CD4-positive, alpha-beta T cell treated with Interleukin-6 for 4 hours (primary cell): ENCODE measurements around the gene WDR19.
"Not testable (repeated sequence)": the region's sequence is repeated elsewhere in the genome, so short reads cannot be mapped to it uniquely, and the experiment has no call there.

Experiments used
- DNase-seq: peaks from one replicate; pipeline ENCODE4 v3.0.0-alpha.2; 2020; ENCODE audit warnings: mixed read lengths

WDR19 gene

DNA sequence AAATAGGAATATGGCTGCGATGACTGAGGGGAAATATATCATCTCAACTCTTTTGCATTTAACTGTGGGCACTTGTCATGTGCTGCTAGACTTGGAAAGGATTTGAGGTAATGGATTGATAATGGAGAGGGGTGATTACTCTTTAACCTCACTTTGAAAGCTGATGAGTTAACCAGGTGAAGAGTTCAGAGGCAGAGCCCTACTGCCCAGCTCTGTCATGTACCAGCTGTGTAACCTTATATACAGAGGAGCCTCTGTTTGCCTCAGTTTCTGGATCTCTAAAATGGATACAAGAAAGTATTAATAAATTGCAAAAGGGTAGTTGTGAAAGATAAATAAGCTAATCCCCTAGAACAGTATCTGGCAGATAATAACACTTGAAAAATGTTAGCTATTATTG, 51.5 kb downstream of the WDR19 start:
- no peak for DNase-seq

DNA sequence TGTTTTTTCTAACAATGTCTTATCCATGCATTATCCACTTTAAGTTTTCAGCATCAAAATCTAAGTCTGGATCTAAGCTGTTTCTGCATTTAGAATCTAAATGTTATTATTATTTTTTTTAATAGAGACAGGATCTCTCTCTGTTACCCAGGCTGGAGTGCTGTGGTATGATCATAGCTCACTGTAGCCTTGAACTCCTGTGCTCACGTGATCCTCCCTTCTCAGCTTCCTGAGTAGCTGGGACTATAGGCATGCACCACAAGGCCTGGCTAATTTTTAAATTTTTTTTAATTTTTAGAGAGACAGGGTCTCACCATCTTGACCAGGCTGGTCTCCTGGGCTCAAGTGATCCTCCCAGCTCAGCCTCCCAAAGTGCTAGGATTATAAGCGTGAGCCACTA, 52.7 kb downstream of the WDR19 start:
- no peak for DNase-seq

DNA sequence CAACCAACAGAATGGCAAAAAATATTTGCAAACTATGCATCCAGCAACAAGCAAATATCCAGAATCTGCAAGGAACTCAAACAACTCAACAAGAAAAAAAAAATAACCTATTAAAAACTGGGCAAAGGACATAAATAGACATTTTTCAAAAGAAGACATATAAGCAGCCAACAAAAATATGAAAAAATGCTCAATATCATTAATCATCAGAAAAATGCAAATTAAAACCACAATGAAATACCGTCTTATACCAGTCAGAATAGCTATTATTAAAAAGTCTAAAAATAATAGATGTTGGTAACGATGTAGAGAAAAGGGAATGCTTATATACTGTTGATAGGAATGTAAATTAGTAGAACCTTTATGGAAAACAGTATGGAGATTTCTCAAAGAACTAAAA, 53.4 kb downstream of the WDR19 start:
- no peak for DNase-seq

DNA sequence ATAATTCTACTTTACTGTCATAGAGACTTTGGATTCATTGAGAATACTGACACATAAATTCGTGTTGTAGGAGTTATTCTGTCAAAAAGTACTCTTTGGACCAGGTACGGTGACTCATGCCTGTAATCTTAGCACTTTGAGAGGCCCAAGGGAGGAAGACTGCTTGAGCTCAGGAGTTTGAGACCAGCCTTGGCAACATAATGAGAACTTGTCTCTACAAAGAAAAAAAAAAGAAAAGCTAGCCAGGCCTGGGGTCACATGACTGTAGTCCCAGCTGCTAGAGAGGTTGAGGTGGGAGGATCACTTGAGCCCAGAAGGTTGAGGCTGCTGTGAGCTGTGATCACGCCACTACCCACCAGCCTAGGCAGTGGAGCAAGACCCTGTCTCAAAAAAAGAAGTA, 54.9 kb downstream of the WDR19 start:
- no peak for DNase-seq

DNA sequence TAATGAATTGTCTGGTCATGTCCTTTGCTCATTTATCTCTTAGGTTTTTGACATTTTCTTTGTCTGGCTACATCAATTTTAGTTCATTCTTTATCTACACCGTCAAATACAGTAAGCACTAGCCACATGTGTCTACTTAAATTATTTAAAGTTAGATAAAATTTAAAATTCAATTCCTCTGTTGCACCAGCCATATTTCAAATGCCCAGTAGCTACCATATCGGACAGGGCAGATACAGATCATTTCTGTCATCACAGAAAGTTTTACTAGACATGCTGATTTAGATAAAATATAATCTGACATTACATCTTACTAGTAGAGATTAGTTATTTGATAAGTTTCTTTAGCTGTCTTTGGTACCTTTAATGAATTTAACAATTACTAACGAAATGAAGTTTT, 61.1 kb downstream of the WDR19 start:
- DNase-seq = no peak

DNA sequence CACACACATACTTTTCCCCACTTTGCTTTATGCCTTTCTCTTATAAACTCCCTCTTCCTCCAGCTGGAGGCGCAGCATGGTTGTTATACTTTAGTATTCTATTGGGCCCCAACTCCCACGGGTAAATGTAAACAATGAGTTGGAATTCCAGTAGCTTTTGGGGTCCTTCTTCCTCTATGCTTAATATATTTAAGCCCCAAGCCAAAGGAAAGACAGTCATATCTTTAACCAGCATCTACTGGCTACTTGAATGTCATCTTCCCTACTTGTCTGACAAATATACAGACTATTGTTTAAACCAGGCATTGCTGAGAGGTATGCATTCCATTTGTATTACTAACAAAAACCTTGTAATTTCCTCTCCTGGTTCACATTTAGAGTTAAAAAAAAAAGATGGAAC, 72.9 kb downstream of the WDR19 start:
- no peak for DNase-seq

DNA sequence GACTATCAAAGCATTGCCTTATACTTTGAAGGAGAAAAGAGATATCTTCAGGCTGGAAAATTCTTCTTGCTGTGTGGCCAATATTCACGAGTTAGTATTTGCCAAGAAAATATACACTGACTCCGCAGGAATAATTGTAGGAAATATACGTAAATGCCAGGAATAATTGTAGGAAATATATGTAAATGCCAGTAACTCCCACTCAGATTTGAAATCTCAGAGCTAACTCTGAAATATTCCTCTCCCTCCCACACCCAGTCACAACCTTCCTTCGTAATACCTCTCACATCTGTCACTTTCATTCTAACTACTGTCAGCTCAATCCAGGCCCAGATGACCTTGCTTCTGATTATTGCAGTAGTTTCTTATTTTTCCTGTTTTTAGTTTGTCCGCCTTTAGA, 73.5 kb downstream of the WDR19 start:
- no peak for DNase-seq

DNA sequence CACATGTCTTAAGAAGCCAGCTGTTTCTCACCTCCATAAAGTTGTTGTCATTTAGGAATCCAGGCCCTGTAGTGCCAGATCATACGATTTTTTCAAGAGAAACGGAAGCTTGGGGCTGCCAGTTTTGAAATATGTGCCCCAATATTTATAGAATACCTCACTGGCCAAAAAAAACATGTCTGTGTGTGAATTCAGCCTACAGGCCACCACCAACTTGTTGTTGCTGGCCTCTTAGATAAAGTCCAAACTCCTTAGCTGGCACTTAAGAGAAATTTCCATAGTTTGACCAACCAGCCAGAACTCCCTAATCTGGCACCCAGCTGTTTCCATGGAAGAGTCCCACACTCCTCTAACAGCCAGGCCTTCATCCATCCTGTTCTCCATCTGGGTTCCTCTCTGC, 74.1 kb downstream of the WDR19 start:
- no peak for DNase-seq

DNA sequence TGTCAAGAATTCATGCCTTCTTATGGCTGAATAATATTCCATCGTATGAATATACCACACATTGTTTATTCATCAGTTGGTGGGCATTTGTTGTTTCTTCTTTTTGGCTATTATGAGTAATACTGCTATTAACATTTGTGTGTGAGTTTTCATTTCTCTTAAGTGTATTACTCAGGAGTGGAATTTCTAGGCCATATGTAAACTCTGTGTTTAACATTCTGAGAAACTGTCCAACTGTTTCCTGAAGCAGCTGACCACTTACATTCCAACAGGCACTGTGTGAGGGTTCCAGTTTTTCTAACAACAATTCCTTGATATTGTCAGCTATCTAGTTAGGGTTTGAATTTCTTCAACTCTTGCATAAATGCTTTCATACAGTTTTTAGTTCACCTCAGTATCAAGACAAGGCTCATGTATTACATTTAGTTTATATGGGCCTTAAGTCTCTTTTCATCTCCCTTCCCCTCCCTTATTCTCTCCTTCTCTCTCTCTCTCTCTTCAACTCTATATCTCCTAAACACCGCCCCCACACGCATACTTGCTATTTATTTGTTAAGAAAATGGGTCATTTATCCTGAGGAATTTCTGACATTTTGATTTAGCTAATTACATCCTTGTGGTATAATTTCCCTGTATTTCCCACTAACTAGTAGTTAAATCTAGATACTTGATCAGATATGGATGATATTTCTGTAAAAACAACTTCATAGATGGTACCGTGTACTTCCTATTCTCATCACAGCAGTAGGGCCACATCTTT, 77.4 kb downstream of the WDR19 start:
- no peak for DNase-seq

DNA sequence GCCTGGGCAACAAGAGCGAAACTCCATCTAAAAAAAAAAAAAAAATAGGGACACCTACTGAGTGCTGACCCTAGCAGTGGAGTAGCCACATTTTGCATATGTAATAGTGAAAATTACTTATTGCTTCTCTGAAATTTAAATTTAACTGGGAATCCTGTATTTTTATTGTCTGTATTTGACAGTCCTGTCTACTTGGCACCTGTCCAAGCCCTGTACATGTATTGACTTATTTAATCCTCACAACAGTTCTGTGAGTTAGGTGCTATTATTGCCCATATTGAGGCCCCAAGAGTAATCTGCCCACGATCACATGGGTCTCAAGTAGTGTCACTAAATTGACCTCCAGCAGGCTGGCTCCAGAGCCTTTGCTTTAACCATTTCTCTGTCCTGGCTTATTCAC, 81.6 kb downstream of the WDR19 start:
- no peak for DNase-seq

DNA sequence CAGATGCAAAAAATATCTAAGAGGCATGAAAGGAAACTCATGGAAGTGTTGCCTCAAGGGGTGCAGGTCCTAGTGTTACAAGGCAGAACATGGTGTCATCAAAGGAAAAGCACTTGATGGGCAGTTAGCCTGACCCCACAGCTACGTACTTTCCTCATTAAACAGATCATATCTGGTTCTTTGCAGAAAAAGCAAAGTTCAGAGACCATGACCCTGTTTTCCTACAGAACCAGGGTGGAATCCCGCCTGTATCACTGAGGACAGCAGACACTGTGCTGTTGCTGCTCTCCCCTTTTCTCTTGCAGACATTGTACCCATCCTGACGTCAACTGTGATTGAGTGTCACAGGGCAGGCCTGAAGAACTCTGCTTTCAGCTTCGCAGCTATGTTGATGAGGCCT, 92.2 kb downstream of the WDR19 start:
- no peak for DNase-seq

DNA sequence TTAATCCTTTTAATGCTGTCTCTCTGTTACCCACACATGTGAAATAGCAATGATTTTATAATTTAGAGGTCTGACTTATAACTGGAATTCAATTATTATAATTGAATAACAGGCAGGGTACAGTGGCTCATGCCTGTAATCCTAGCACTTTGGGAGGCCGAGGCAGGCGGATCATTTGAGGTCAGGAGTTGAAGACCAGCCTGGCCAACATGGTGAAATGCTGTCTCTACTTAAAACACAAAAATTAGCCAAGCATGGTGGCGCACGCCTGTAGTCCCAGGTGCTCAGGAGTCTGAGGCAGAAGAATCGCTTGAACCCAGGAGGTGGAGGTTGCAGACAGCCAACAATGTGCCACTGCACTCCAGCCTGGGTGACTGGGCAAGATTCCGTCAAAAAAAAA, 95.3 kb downstream of the WDR19 start:
- DNase-seq = not testable (repeated sequence)

DNA sequence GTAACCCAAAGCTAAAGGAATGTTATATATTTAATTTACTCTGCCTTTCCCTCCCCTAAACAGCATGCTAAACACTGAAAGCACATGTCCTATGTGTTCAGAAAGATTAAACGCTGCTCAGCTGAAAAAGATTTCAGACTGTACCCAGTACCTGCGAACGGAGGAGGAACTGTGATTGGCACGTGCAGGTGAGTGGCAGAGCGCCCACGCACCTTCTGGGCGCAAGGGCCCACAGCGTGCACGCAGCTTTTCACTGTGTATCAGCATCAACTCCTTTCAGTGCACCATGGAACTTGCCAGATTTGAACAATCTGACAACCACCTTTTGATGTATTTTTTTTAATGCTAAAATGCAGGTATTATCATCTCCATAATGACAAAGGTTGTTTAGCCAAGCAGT, 96.1 kb downstream of the WDR19 start:
- no peak for DNase-seq

DNA sequence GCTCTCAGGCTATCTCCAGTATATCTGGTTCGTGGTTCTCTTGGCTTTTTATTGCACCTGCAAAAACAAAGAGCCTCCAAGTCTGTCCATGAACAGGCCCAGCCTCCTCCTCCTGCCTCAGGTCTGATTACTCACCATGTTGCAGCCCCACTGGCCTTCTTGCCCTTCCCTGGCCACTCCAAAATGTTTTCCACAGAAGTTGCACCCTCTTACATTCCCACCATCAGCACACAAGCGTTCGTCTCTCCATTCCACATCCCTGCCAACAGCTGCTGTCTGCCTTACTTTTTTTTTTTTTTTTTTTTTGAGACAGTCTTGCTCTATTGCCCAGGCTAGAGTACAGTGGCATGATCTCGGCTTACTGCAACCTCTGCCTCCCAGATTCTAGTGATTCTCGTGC, 97.1 kb downstream of the WDR19 start:
- no peak for DNase-seq

DNA sequence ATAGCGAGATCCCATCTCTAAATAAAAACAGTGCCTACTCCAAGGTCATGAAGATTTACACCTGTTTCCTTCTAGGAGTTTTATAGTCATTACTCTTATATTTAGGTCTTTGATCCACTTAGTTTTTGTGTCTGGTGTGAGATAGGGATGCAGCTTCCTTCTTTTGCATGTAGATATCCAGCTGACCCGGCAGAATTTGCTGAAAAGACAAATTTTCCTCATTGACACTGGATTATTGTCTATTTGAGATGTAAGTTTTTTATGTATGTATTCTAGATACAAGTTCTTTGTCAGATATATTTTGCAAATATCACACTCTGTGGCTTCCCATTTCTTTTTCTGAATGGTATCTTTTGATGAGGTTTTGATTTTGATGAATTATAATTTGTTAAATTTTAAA, 98.4 kb downstream of the WDR19 start:
- DNase-seq = no peak

DNA sequence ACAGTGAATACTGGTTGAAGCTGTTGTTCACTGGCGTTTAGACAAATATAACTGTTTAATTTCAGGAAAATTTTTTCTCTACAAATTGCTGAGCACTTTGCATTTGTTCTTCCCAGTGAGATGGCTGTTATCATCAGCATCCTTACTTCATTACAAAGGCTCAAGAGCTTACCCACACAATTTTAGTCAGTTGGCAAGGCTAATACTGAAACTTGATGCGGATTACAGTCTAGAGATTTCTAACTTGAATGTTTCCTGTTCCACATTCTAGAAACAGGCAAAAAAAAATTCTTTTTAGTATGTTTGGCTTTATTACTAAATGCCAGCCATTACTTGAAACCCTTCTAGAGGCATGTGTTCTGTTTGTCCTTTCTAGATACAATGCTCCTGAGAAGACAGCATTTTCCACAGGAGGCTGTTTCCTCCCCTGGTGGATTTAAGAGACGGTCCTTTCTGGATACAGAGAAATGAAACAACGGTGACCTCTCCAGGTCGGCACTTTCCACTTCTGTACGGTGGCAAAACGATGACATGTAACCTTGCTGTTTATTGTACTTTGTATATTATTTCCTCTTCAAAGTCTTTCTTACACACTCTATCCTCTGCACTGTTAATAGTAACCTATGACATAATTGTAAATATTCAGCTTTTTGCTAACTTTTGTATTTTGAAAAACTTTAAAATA, 102.9 kb downstream of the WDR19 start:
- DNase-seq = no peak

DNA sequence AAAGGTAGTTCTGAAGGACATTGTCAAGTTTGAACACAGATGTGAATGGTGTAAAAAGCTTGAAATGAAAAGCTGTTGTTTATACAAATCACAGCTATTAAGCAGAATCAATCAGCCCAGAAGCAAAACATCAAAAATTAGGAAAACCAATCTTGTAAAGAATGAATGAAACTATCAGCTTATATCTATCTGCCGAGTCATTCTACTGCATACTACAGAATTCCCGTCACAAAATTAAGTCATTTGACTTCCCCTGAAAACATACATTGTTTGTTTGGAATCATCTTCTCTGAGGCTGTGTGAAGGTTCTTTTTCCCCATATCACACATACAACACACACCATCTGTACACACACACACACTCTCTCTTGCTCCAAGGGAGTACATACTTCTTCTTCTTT, 103.5 kb downstream of the WDR19 start:
- DNase-seq = no peak

DNA sequence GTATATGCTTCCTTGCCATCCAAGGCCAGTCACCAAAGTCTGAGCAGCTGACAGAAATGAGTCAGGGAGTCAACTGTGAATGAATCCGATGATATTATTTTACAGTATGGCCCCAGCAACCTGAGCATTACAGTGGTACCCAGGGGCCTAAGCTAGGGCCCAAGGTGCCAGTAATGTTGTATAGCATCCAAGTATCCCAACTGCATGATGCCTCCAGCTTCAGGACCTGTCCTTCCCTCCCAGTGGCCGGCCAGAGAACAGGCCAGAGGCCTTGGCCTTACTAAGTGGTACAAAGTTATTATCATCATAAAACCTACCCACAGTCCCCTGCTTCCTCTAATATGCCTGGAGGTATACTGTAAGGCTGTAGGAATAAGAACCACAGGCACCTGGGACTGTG, 103.9 kb downstream of the WDR19 start:
- DNase-seq = no peak

DNA sequence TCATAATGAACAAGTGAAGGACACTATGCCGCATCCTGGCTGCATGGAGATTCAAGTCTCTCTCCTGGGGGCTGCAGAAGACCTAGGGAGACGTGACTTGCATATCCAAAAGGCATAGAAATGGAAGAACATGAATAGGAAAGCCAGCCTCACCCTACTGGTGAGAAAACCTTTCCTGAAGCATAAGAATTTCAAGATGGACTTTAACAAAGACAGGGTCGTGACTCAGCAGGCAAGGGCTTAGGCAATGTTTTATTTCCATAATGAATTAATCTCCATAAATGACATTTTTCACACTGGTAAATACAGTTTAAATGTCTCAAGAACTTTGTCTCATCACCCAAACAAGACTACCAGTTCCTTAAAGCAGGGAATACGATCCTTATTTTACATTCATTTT, 104.9 kb downstream of the WDR19 start:
- DNase-seq = no peak

DNA sequence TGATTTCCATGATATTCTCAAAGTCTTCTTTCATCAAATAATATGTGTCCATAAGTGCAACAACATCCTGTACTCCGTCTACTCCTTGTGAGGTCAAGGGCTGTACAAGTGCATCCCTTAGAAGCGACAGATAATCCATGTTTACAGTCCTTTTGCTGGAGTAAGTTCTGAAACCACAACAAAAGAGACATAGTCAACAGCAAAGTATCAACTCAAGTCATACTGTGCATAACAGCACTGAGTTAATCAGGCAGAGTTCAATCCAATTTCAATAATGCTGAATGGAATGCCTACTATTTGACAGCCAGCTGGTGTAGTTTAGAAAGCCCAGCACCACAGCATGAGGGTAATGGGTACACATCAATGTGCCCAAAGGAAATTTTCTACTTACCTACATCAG, 109.4 kb downstream of the WDR19 start:
- no peak for DNase-seq

DNA sequence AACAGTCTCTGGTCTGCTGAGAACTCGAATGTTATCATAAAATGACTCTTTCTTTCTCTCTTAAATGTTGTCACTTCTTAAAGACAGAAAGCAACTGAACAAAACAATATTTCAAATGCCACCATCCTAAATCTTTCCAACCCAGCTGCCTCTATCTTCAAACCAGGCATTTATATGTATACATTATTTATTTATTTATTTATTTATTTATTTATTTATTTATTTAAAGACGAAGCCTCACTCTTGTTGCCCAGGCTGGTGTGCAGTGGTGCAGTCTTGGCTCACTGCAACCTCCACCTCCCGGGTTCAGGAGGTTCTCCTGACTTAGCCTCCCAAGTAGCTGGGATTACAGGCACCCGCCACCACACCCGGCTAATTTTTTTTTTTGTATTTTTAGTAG, 110.1 kb downstream of the WDR19 start:
- DNase-seq = not testable (repeated sequence)

DNA sequence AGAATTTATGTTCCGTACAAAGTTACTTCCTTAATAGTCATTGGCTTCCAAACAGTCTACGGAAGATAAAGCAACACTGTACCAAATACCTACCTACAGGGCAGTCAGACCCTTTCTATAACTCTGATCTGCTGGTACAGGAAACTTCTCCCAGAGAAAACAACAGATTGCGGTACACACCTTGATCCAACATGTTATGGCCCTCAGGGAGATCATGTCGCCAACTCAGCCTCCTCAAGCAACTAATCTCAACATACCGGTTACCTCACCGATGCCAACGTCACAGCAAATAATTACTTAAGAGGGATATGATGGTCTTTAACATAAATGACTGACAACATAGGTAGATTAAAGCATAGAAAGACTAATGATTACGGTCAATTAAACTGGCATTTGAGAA, 113.5 kb downstream of the WDR19 start:
- no peak for DNase-seq

DNA sequence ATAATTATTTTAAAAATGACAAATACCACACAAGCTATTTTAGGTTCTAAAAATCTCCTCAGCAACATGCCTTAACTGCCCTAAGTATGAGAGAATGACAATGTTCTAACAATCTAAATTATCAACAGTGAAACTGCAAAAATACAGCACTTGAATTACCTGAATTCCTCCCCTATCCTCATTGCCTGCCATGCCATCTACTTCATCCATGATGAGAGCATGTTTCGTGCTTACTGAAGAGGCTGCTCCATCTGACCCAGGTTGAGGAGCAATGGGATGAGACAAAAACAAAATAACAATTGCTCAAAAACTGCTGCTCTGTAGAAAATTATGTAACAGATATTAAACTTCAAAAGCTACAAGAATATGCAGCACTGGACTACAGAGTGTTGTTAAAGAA, 120.6 kb downstream of the WDR19 start:
- DNase-seq = no peak

DNA sequence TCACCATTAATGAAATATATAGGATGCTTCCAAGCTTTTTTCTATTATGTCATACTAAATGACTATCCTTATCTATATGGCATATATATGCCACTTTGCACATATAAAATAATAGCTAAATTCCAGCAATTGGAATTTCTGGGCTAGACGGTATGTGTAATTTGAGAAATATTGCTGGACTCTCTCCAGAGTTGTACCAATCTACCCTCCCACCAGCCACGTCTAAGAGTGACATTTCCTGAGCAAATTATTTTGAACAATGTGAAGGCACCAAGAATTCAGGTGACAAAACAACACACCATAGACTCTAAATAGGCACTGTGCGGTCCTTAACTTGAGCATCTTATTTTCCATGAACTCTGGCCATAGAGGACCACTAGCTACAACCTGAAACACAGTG, 121.5 kb downstream of the WDR19 start:
- no peak for DNase-seq

DNA sequence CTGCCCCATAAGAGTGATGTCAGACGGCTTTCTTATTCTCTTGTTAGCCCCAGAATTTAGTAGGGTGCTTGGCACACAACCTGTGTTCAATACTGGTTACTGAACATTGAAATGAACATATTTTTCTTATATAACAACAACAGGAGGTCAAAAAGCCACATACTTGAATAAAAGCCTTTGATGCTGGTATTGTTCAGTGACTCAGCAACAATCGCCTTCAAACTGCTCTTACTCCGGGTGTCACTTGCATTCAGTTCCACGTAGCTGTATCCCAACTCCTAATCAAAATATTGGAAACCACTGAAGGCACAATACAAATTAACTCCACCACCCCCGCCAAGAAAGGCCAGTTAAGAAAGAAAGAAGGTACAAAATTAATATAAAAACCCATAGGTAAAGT, 122.3 kb downstream of the WDR19 start:
- no peak for DNase-seq
